Caco-2 (cell line): ENCODE data around the gene NECAB2. TPM values are rescaled to one million over a fixed set of nuclear protein-coding genes. Genes with fewer than 3 reads are reported as not detected.

Experiments
- BruUV-seq: library from RNA; stranded (reverse); fragments of 400-500 nt; replicated peaks from 2 replicates; lab custom pipeline; 2021; lab: Mats Ljungman, UMichigan
- CTCF ChIA-PET: fragments of 300-600 bp; sonication (Branson Sonifier 250); formaldehyde crosslinking; loops from one replicate; lab custom pipeline; 2022; ENCODE audit warnings: antibody characterized with exemption; lab: Charles Lee
- POLR2A ChIA-PET: fragments of 300-600 bp; sonication (Branson Sonifier 250); formaldehyde crosslinking; loops from one replicate; lab custom pipeline; 2022; ENCODE audit warnings: antibody characterized with exemption; lab: Charles Lee
- DNase-seq, 2 experiments: peaks; one replicate each; pipeline versions ENCODE4 v3.0.0 to v3.0.0-alpha.2; 2020 to 2022
- H3K27me3 ChIP-seq: replicated peaks from 2 replicates; pipeline ENCODE4 v1.6.0; 2011; ENCODE audit warnings: low read length; ENCODE audit not compliant: control insufficient read depth, insufficient read depth
- H3K36me3 ChIP-seq: 2 replicates; pipeline ENCODE4 v1.5.1; 2011; ENCODE audit warnings: low read length; ENCODE audit not compliant: control insufficient read depth, insufficient read depth
- H3K4me1 ChIP-seq: fragments of 250-450 bp; sonication (Bioruptor Pico); 2 replicates; pipeline ENCODE4 v1.5.1; 2020; ENCODE audit warnings: mild to moderate bottlenecking
- H3K4me3 ChIP-seq: 2 replicates; pipeline ENCODE4 v1.5.1; 2011; ENCODE audit warnings: low read depth, mild to moderate bottlenecking, control low read depth, low read length
- H3K9me3 ChIP-seq: fragments of 250-450 bp; sonication (Bioruptor Pico); 2 replicates; pipeline ENCODE4 v1.5.1; 2020; ENCODE audit warnings: mild to moderate bottlenecking, moderate library complexity
- H3K27ac Mint-ChIP-seq: one replicate; pipeline ENCODE4 v1.8.0; 2022; ENCODE audit warnings: mixed read lengths; ENCODE audit not compliant: unreplicated experiment
- H3K27me3 Mint-ChIP-seq: one replicate; pipeline ENCODE4 v1.8.0; 2022; ENCODE audit warnings: mixed read lengths; ENCODE audit not compliant: insufficient read depth, unreplicated experiment
- H3K36me3 Mint-ChIP-seq: one replicate; pipeline ENCODE4 v1.8.0; 2022; ENCODE audit warnings: mild to moderate bottlenecking, mixed read lengths; ENCODE audit not compliant: insufficient read depth, unreplicated experiment
- H3K4me1 Mint-ChIP-seq: one replicate; pipeline ENCODE4 v1.8.0; 2022; ENCODE audit warnings: low read depth, mixed read lengths; ENCODE audit not compliant: unreplicated experiment
- H3K4me3 Mint-ChIP-seq: one replicate; pipeline ENCODE4 v1.8.0; 2022; ENCODE audit warnings: mild to moderate bottlenecking, moderate library complexity, mixed read lengths; ENCODE audit not compliant: unreplicated experiment
- H3K9me3 Mint-ChIP-seq: one replicate; pipeline ENCODE4 v1.8.0; 2022; ENCODE audit warnings: mixed read lengths; ENCODE audit not compliant: unreplicated experiment
- CTCF ChIP-seq, 2 experiments: fragments of 200-600 bp in 1 of 2; IDR thresholded peaks; 1 replicate in 1 of 2; 2 replicates in 1 of 2; pipeline versions ENCODE4 v1.5.1 to v1.8.0; 2011 to 2022; ENCODE audit warnings: antibody characterized with exemption in 1 of 2, control low read depth in 1 of 2, inconsistent platforms in 1 of 2, low read depth in 1 of 2, low read length in 1 of 2, mild to moderate bottlenecking in 1 of 2, moderate library complexity in 1 of 2; ENCODE audit not compliant: insufficient read depth in 1 of 2, severe bottlenecking in 1 of 2, unreplicated experiment in 1 of 2
- intact Hi-C: fragments of 100-400 bp; cut with micrococcal nuclease; formaldehyde crosslinking; loops from one replicate; pipeline ENCODE4 v1.10.0; 2022; ENCODE audit not compliant: unreplicated experiment
- total RNA-seq: library from RNA; stranded (reverse); gene quantifications from 2 replicates; pipeline ENCODE4 v1.2.3, GENCODE V29; 2022

The NECAB2 gene
- total RNA-seq, 1 experiment from 2014 or later = 0.68 TPM

DNA sequence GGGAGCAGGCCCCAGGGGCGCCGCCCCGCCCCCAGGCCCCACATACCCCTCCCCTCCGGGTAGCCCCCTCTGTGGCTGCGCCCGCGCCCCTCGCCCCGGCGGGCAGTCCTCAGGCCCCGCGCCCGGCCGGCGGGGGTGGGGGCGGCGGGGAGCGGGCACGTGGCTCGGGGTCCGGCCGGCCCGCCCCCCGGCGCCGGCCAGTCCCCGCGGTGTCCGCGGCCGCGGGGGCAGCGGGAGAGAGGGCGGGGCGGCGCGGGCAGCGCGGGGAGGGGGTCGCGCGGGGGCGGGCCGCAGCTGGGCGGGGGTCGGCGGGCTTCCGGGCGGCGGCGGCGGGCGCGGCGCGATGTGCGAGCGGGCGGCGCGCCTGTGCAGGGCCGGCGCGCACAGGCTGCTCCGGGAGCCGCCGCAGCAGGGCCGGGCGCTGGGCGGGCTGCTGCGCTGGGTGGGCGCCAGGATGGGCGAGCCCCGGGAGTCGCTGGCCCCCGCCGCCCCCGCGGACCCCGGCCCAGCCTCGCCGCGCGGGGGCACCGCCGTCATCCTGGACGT lies 335 bp downstream of the NECAB2 start:
- Histone ChIP-seq H3K9me3 (no peaks in the 10 kb centered on the region), H3K36me3 (no peaks in the 10 kb centered on the region), H3K4me3 (peak overlapping the region; percentile 41), H3K27me3 (no peaks in the 10 kb centered on the region; the same call in 1 of the 2 replicates), H3K4me1 (no peaks in the 10 kb centered on the region)
- Mint-ChIP-seq H3K9me3 (no peaks in the 10 kb centered on the region), H3K4me1 (no peaks in the 10 kb centered on the region), H3K27me3 (peaks cover 4% of the 10 kb centered on the region), H3K4me3 (peak overlapping the region; percentile 83), H3K27ac (peak overlapping the region; percentile 30), H3K36me3 (no peaks in the 10 kb centered on the region)
- intact Hi-C loops = loop anchor here (1.0 kb wide), 3 partner anchors 76 to 97 kb away; no protein-coding TSS in a partner anchor
- CTCF ChIA-PET = no interaction called here
- POLR2A ChIA-PET = no interaction called here
- TF ChIP-seq CTCF (IDR thresholded peaks at IDR 0.05; ENCODE audit: insufficient read depth in 1 of 2, low read depth in 1 of 2, low read length in 1 of 2, severe bottlenecking in 1 of 2, unreplicated experiment in 1 of 2) = no peak
- no TSS peak for BruUV-seq
- no peak for DNase-seq

GRCh38 chr16:83968891-83969649 lies 1.0 kb downstream of the NECAB2 start:
- Histone ChIP-seq H3K36me3 (no peaks in the 10 kb centered on the region), H3K9me3 (no peaks in the 10 kb centered on the region), H3K4me3 (peak overlapping the region; percentile 13; the same call in 1 of the 2 replicates), H3K27me3 (no peaks in the 10 kb centered on the region; the same call in 1 of the 2 replicates), H3K4me1 (no peaks in the 10 kb centered on the region)
- no peak for DNase-seq
- Mint-ChIP-seq H3K4me3 (peak overlapping the region; percentile 68), H3K36me3 (no peaks in the 10 kb centered on the region), H3K27ac (no peak overlapping the region), H3K9me3 (no peaks in the 10 kb centered on the region), H3K27me3 (peaks cover 4% of the 10 kb centered on the region), H3K4me1 (no peaks in the 10 kb centered on the region)
- intact Hi-C loops = loop anchor here (1.0 kb wide), 3 partner anchors 75 to 96 kb away; no protein-coding TSS in a partner anchor
- ChIA-PET CTCF (interaction anchor here (1.1 kb wide), 1 partner anchor 76 kb away, joined by 3 read pairs; no protein-coding TSS in a partner anchor), POLR2A (no interaction called here)
- BruUV-seq = no TSS peak
- no peak for TF ChIP-seq CTCF (IDR thresholded peaks at IDR 0.05; ENCODE audit: insufficient read depth in 1 of 2, low read depth in 1 of 2, low read length in 1 of 2, severe bottlenecking in 1 of 2, unreplicated experiment in 1 of 2)

DNA sequence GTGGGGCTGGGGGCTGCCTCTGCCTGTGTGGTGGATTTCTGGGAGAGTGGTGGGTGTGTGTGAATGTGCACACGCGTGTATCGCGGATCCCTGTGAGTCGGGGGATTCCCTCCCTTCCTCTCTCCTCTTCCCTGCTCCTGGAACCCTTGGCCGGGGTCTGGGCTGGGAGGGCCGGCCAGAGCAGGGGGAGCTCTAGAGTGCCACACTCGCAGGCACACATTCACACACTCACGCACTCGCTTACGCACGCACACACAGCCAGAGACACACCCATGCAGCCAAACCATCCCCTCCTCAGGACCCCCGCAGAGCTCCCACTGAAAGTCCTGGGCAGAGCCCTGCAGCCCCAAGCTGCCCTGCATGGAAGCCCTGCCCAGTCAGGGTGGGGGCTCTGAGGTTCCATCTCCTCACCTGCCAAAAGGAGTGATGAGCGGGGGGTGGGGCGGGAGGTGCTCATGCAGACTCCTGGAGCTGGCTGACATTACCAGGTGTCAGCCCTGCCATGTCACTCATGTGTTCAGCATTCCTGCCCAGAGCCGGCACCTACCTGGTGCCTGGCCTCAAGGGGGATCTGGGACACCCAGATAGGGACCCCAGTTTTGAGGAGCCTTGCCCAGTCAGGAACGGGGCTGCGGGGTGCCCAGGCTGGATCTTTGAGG lies 1.9 kb downstream of the NECAB2 start:
- CTCF ChIA-PET = interaction anchor here (1.1 kb wide), 1 partner anchor 75 kb away, joined by 3 read pairs; no protein-coding TSS in a partner anchor

More for the DNA sequence above, 1.9 kb downstream of the NECAB2 start:
- Mint-ChIP-seq H3K9me3 (no peaks in the 10 kb centered on the region), H3K36me3 (no peaks in the 10 kb centered on the region), H3K27ac (no peak overlapping the region), H3K27me3 (peaks cover 7% of the 10 kb centered on the region), H3K4me3 (peak overlapping the region; percentile 68), H3K4me1 (no peaks in the 10 kb centered on the region)
- Histone ChIP-seq H3K4me3 (no peak overlapping the region), H3K27me3 (no peaks in the 10 kb centered on the region; the same call in 1 of the 2 replicates), H3K36me3 (no peaks in the 10 kb centered on the region), H3K9me3 (no peaks in the 10 kb centered on the region), H3K4me1 (no peaks in the 10 kb centered on the region)
- intact Hi-C loops = no loop called here
- BruUV-seq = no TSS peak
- POLR2A ChIA-PET = no interaction called here
- DNase-seq = no peak
- TF ChIP-seq CTCF (IDR thresholded peaks at IDR 0.05; ENCODE audit: insufficient read depth in 1 of 2, low read depth in 1 of 2, low read length in 1 of 2, severe bottlenecking in 1 of 2, unreplicated experiment in 1 of 2) = no peak
